ENCODE data around the gene CLEC6A.

- no peak for TF ChIP-seq RXRA (IDR thresholded peaks at IDR 0.05)
- TF ChIP-seq, protein P1, sequence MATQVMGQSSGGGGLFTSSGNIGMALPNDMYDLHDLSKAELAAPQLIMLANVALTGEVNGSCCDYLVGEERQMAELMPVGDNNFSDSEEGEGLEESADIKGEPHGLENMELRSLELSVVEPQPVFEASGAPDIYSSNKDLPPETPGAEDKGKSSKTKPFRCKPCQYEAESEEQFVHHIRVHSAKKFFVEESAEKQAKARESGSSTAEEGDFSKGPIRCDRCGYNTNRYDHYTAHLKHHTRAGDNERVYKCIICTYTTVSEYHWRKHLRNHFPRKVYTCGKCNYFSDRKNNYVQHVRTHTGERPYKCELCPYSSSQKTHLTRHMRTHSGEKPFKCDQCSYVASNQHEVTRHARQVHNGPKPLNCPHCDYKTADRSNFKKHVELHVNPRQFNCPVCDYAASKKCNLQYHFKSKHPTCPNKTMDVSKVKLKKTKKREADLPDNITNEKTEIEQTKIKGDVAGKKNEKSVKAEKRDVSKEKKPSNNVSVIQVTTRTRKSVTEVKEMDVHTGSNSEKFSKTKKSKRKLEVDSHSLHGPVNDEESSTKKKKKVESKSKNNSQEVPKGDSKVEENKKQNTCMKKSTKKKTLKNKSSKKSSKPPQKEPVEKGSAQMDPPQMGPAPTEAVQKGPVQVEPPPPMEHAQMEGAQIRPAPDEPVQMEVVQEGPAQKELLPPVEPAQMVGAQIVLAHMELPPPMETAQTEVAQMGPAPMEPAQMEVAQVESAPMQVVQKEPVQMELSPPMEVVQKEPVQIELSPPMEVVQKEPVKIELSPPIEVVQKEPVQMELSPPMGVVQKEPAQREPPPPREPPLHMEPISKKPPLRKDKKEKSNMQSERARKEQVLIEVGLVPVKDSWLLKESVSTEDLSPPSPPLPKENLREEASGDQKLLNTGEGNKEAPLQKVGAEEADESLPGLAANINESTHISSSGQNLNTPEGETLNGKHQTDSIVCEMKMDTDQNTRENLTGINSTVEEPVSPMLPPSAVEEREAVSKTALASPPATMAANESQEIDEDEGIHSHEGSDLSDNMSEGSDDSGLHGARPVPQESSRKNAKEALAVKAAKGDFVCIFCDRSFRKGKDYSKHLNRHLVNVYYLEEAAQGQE (IDR thresholded peaks at IDR 0.05) = no peak
Measured at GRCh38 chr12:8453021-8453513, 2.7 kb upstream of the CLEC6A start.
